HG03108 (cell line): Measurements from ENCODE around the gene GALNT5.
A peak's percentile ranks its signal among the peaks of the same experiment; 100 is the strongest.
"Not testable (repeated sequence)": the region's sequence is repeated elsewhere in the genome, so short reads cannot be mapped to it uniquely, and the experiment has no call there.

Experiments used
- ATAC-seq: cut with Tn5 transposase; IDR thresholded peaks from one replicate; pipeline ENCODE4 v1.9.1; 2021; ENCODE audit warnings: moderate library complexity; ENCODE audit not compliant: unreplicated experiment

The GALNT5 gene

GRCh38 chr2:157257312-157258252 is at the start of gene GALNT5:
Gene GALNT5 (plus strand): TSS chr2:157257705. CDS start chr2:157258083, 378 bp downstream.
- ATAC-seq: no peak

- no peak for ATAC-seq
These were observed 41.1 kb upstream of the GALNT5 start for GRCh38 chr2:157216286-157216965.

DNA sequence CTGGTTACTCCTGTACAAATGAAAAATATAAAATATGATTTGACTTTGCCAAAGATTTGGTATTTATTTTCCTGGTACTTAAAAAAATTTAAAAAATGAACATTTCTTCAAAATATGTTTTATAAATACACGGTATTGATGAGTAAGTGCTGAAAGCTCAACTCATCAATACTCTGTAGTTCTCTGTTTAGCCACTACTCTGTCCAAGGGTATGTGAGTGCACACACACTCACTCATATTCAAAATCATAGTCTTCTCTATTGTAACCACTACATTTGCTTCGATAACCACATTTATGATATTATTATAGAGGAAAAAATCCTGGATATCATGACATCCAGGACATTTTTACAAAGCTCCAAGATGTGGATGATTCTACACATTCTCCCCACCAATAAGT is 40.1 kb upstream of the GALNT5 start:
- ATAC-seq: no peak

- ATAC-seq: no peak
These were observed 38.6 kb upstream of the GALNT5 start for GRCh38 chr2:157218911-157219310.

DNA sequence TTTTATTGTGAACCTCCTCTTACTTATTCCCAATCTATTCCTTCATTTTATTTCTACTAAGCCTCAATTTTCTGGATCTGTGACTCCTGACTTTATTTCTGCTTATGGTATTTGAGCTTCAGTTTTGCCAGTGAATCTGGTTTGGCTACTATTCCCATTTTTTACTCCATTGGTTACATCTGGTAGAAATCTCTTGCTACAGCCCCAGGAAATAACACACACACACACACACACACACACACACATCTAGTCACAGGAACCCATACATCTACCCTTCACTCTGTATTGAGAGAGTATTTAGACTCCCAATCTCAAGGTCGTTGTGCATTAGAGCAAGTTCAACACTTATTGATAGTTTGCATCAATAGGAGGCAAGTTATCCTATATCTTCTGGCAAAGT is 37.0 kb upstream of the GALNT5 start:
- ATAC-seq: no peak

DNA sequence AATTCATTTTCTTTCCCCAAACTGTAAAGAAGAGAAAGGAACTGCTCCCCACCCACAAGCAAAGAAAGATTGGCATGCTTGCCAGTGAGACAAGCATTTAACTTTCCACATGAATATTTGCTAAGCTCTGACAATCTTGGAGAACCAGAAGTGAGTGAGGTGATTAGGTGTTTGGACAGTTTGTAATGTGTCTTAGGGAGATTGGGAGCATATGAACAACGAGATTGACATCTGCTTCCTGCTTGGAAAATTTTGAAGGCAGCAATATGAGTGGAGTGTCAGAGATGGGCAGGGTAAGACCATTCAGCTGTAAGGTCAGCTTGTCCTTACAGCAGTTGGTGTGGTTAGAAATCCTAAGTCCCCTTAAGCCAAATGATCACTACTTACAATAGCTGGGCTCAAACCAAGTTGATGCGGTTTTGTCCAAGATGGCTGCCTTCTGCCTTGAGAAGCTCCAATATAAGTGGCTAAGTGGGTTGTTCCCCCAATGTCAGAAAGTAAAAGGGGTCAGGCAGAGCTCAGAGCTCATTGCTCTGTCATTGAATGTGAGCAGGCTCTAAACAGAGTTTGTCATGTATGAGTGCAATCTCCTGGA is 36.0 kb upstream of the GALNT5 start:
- ATAC-seq: no peak

DNA sequence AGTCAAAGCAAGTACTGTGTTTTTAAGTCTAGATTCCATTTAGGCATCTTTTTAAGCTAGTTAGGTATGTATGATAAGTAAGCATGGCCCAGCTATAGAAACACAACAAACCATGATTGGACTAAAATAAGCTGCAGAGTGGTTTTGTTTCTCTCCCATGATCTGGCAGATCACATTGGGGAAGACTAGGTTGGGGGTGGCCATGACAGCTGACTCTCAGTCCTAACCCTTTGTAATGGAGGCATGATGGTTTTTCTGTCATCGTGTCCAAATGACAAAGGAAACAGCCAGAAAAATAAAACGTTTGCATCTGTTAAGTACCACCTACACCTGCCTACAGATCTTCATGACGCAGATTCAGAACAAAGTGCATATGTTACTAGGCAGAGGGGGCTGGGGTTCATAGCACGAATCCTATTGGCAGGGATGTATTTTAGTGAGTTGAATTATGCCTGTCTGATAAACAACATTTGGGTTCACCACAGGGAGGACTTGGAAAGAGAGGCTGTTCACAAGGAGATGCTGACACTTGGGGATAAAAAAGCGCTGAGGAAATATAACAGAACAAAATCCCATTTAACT is 33.8 kb upstream of the GALNT5 start:
- no peak for ATAC-seq

- not testable (repeated sequence) for ATAC-seq
These were observed 33.1 kb upstream of the GALNT5 start for GRCh38 chr2:157224448-157224847.

DNA sequence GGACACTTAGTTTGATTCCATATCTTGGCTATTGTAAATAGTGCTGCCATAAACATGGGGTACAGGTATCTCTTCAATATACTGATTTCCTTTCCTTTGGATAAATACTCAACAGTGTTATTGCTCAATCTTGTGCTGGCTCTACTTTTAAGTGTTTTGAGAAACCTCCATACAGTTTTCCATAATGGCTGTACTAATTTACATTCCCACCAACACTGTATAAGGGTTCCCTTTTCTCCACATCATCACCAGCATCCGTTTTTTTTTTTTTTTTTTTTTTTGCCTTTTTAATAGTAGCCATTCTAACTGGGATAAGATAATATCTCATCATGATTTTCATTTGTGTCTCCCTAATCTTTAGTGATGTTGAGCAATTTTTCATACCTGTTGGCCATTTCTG is 29.9 kb upstream of the GALNT5 start:
- no peak for ATAC-seq

- no peak for ATAC-seq
These were observed 28.6 kb upstream of the GALNT5 start for GRCh38 chr2:157228946-157229345.

GRCh38 chr2:157229572-157229971 is 27.9 kb upstream of the GALNT5 start:
- ATAC-seq: no peak

- no peak for ATAC-seq
These were observed 26.0 kb upstream of the GALNT5 start for GRCh38 chr2:157231476-157231875.

DNA sequence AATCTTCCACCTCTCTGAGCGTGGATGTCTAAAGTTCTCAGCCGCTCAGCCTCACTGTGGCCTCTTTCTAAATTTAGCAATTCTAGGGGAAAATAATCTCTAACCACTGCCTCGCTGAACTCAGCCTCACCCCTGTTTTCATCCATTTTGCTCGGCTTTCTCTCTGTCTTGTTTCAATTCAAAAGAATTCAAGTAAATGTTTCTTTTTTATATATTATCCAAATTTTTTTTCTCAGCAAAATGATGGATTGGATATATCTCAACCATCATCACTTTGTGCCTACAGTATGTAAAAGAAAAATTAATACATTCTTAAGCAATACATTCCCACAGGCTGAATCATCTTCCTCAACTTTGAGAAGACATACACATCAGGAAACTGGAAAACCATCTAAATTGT is 24.0 kb upstream of the GALNT5 start:
- ATAC-seq: no peak

DNA sequence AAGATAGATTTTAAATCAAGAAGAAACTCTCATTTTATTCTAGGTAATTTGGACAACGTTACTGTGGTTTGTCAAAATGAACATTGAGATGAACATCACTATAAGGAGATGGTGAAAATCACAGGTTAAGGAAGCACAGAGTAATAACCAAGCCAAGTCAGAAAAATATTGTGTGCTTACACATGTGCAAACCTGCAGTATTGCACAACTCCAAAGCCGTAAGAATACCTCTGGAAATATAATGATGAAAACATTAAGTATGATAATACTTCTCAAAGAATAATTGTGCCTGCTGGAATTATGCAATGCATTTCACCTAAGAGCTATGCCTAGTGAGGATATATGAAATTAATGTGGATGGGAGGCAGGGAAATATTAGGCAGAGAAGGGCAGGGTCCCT is 21.1 kb upstream of the GALNT5 start:
- ATAC-seq: no peak

- ATAC-seq: no peak
These were observed 19.2 kb upstream of the GALNT5 start for GRCh38 chr2:157238296-157238695.

GRCh38 chr2:157244691-157245090 is 12.8 kb upstream of the GALNT5 start:
- no peak for ATAC-seq

- no peak for ATAC-seq
These were observed 12.2 kb upstream of the GALNT5 start for GRCh38 chr2:157245144-157245840.

DNA sequence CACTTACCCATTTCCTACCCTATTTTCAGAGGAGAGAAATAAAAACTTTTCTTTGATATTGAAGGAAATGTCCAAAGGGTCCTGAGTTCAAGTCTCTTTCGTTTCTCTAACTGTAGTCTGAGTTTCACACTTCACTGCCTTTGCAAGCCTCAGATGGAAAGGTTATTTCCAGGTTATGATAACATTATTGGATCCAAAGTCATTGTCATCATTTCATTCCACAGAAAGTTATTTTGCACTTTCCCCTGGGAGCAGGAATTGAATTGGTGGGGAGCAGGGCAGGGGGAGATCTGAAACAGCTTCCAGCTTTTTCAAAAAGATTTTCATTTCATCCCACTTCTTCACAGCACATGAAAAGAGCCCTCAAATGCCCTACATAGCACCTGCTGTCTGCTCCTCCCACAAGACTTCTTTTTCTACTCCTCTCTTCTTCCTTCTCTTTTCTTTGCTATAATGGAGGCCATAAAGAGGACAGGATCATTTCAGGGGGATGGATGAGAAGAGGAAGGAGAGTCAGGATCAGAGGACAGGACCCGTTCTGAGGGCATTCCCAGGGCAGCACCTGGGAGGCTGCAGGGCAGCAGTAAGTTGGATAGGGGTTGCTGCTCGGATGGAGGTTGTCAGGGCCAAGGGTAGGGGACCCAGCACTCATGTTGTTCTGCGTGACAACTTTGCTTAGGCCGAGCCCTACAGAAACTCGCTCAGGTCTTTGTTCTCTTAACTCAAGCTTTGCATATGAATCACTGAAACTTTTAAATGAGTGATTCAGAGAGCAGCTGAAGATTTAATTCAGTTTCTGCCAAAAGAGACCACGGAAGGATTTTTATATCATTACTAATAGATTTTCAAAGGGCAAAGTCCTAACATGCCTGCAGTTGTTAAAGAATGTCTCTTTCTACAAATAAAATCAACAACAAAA is 11.4 kb upstream of the GALNT5 start:
- peak; percentile 92 for ATAC-seq

DNA sequence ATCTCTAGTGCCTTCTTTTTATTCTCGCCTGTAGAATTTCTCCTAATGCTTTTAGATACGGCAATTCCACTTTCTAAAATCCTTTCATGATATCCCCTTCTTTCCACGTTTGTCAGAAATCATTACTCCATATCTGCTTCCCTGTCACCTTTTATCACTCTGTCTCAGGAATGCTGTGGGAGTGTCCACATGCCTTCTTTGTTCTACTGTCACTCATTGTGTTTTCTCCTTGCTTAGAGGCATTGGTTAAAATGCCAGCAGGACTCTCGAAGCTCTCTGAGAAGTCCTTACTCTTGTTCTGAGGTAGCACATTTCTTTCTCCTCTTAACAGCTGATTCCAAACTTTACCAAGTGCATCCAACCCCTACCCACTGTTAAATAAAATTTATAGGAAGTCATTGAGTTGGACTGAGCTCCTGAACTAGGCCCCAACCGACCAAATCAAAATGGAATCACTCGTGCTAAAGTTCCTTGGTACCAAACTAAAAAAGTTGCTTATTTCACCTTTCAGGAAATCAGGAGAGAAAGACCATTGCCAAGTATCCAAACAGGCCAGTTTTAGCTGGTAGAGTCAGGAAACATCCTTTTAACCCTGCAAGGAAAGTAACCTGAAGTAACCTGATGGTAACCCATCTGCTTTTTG is 10.6 kb upstream of the GALNT5 start:
- ATAC-seq: no peak
